CD4-positive, CD25-positive, alpha-beta regulatory T cell (primary cell): Measurements from ENCODE around the gene PLEKHM3. TPM values are rescaled to one million over a fixed set of nuclear protein-coding genes. Genes with fewer than 3 reads are reported as not detected.

Source experiments
- ATAC-seq, 2 donors: fragments of 150-1000 bp; cut with Tn5 transposase; one replicate each; pipeline ENCODE4 v1.10.0; 2021; ENCODE audit warnings: low read depth in 2 of 2, moderate number of reproducible peaks in 2 of 2, moderate library complexity in 1 of 2
- DNase-seq, 3 donors: peaks; one replicate each; pipeline versions ENCODE4 v3.0.0 to v3.0.0-alpha.2; 2012 to 2022; ENCODE audit warnings: mixed read lengths in 1 of 3
- H3K27ac ChIP-seq: one replicate; pipeline ENCODE4 v1.7.0; 2013; ENCODE audit warnings: mild to moderate bottlenecking, low read length; ENCODE audit not compliant: insufficient read depth, poor library complexity, severe bottlenecking
- H3K27me3 ChIP-seq: one replicate; pipeline ENCODE4 v1.7.0; 2013; ENCODE audit warnings: low read length; ENCODE audit not compliant: control insufficient read depth, insufficient read depth
- H3K36me3 ChIP-seq: one replicate; pipeline ENCODE4 v1.7.0; 2013; ENCODE audit warnings: mild to moderate bottlenecking, low read length, moderate library complexity; ENCODE audit not compliant: control insufficient read depth, insufficient read depth
- H3K4me1 ChIP-seq: 2 replicates; pipeline ENCODE4 v1.7.0; 2013; ENCODE audit warnings: mild to moderate bottlenecking, low read length; ENCODE audit not compliant: insufficient read depth, control insufficient read depth, poor library complexity, severe bottlenecking
- H3K4me3 ChIP-seq: one replicate; pipeline ENCODE4 v1.7.0; 2013; ENCODE audit warnings: low read depth, mild to moderate bottlenecking, low read length, moderate library complexity
- H3K9me3 ChIP-seq, 2 experiments: 1 replicate in 1 of 2; 2 replicates in 1 of 2; pipeline ENCODE4 v1.7.0; 2013; ENCODE audit warnings: low read length in 2 of 2, mild to moderate bottlenecking in 1 of 2, moderate library complexity in 1 of 2; ENCODE audit not compliant: control insufficient read depth in 2 of 2
- H3K27ac Mint-ChIP-seq, 3 donors: one replicate each; pipeline ENCODE4 v1.8.0; 2020 to 2022; ENCODE audit warnings: mild to moderate bottlenecking in 3 of 3, mixed read lengths in 3 of 3, moderate library complexity in 2 of 3
- H3K27me3 Mint-ChIP-seq: one replicate; pipeline ENCODE4 v1.8.0; 2022; ENCODE audit warnings: mild to moderate bottlenecking, mixed read lengths
- H3K36me3 Mint-ChIP-seq: one replicate; pipeline ENCODE4 v1.8.0; 2020; ENCODE audit warnings: mixed read lengths
- H3K4me1 Mint-ChIP-seq, 4 donors: one replicate each; pipeline ENCODE4 v1.8.0; 2020 to 2022; ENCODE audit warnings: mixed read lengths in 4 of 4, mild to moderate bottlenecking in 1 of 4
- H3K4me3 Mint-ChIP-seq, 4 donors: one replicate each; pipeline ENCODE4 v1.8.0; 2020 to 2022; ENCODE audit warnings: mild to moderate bottlenecking in 4 of 4, mixed read lengths in 4 of 4, moderate library complexity in 3 of 4
- H3K9me3 Mint-ChIP-seq, 7 donors: one replicate each; pipeline ENCODE4 v1.8.0; 2020 to 2022; ENCODE audit warnings: mixed read lengths in 7 of 7, mild to moderate bottlenecking in 3 of 7, moderate library complexity in 2 of 7
- polyA plus RNA-seq, 4 donors: library from polyadenylated mRNA; unstranded; fragments of 300-500 nt; fragmentation: Illumina TruSeq; gene quantifications; one replicate each; pipeline ENCODE4 v1.2.3, GENCODE V29; 2021
- total RNA-seq: library from RNA; stranded (reverse); gene quantifications from one replicate; pipeline ENCODE4 v1.2.3, GENCODE V29; 2022

The PLEKHM3 gene
- total and polyA plus RNA-seq, 5 donors from 2014 or later: 2.7 to 15.1 (median 3.4) TPM

DNA sequence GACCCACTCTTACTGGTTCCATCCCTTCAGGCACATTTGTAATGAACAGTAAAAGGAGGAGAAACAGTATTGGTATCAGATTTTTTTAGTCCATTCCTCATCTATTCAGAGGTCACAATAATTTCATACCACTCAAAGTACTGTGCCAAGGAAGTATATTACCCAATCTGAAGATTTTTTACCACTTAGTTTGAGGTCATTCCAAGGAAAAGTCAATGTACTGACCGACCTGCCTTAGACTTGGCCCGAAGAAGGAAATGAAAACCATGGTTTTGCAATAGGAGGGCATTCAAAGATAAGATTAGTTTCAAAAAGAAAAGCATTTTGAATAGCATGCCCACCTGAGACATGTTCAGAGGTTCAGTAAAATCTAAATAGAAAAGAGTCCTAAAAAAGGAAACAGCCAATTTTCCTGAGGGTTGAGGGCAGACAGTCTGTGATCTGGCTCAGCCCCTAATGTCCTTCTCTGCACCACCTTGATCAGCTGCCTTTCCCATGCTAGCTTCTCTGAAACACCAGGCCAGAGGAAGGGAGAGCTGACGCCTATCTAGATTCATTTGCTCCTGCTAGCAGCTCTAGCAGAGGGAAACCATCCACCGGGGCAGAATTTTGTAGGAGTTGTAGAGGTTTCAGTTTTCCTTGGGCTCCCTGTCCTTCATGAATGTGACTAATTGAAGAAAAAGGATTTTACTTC lies 148.3 kb downstream of the PLEKHM3 start:
- H3K27me3 ChIP-seq: no peaks in the 10 kb centered on the region
- H3K4me1 Mint-ChIP-seq: peaks cover 0 to 3% (median 0%) of the 10 kb centered on the region in 4 donors
- H3K9me3 Mint-ChIP-seq: no peaks in the 10 kb centered on the region
- H3K27ac Mint-ChIP-seq: peak overlapping the region in 2 of 3 donors; percentile 27 to 60
- no peaks in the 10 kb centered on the region for H3K36me3 ChIP-seq
- no peaks in the 10 kb centered on the region for H3K36me3 Mint-ChIP-seq
- H3K27me3 Mint-ChIP-seq: no peaks in the 10 kb centered on the region
- DNase-seq (no peak), ATAC-seq (no peak)
- no peak overlapping the region for H3K4me3 Mint-ChIP-seq
- H3K4me1 ChIP-seq: no peaks in the 10 kb centered on the region
- H3K9me3 ChIP-seq: no peaks in the 10 kb centered on the region
- no peak overlapping the region for H3K27ac ChIP-seq
- no peak overlapping the region for H3K4me3 ChIP-seq

DNA sequence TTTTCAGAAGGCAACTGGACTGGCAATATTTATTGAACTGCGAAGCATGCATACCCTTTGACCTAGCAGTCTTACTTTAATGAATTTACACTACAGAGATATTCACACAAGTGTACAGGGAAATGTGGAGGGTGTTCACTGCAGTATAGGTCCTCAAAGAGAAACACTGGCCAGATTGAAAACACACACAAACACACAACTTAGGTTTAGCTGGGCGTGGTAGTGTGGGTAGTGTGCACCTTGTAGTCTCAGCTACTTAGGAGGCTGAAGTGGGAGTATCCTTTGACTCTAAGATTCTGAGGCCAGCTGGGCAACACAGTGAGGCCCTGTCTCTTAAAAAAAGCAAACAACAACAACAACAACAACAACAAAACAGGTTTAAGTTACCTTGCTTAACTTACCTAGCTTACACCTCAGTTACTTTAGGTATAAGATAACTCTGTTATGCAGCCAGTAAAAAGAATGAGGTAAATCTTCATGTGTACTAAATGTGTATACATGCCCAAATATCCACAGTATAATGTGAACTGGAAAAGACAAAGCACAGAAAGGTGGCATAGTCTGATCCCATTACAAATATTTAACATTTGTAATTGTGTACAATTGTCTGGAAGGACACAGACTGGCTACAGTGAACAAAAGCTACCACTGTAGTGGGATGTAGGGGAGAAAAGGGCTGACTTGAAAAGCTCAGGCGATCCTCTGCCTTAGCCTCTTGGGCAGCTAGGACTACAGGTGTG lies 149.7 kb downstream of the PLEKHM3 start:
- no peaks in the 10 kb centered on the region for H3K27me3 Mint-ChIP-seq
- no peak overlapping the region for H3K27ac Mint-ChIP-seq
- no peak overlapping the region for H3K4me3 Mint-ChIP-seq
- no peaks in the 10 kb centered on the region for H3K4me1 ChIP-seq
- no peak overlapping the region for H3K27ac ChIP-seq
- no peaks in the 10 kb centered on the region for H3K27me3 ChIP-seq
- no peak overlapping the region for H3K4me3 ChIP-seq
- no peaks in the 10 kb centered on the region for H3K9me3 ChIP-seq
- DNase-seq: no peak
- no peaks in the 10 kb centered on the region for H3K36me3 ChIP-seq
- H3K4me1 Mint-ChIP-seq: peaks cover 0 to 6% (median 0%) of the 10 kb centered on the region in 4 donors
- no peaks in the 10 kb centered on the region for H3K36me3 Mint-ChIP-seq
- H3K9me3 Mint-ChIP-seq: no peaks in the 10 kb centered on the region
- ATAC-seq: no peak

DNA sequence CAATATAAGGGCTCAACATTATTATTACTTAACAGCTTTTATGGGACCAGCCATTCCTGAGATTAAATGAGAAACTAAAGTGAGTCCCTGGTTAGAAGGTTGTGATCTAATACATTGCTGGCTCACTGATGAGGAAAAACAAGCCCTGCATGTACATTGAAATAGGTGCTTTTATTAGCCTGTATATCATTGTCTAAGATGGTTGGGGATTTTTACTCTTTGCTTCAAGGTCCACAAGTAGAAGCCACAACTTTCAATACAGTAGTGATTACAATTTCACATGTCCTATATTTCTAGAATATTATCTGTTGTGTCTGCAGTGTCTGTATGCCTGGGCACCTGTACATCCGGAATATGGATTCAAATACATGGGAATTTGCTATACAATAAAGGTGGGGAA lies 151.5 kb downstream of the PLEKHM3 start:
- no peak for DNase-seq

DNA sequence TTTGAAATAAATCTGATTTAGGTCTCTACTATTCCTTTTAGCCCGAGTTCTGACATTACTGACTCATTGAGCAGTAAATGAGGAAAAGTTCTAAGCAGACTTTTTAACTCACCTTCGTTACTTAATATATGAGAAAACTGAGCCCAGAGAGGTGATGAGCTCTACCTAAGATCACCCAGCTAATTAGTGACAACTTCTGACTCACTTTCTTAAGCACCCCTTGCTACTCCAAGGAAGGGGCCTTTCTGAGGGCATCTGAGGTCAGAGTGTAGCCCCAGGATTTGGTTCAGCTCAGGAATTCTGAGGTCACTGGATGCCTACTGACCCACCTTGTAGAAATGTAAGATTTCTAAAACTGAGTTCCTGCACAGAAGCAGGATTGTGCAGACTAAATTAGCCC lies 153.4 kb downstream of the PLEKHM3 start:
- DNase-seq (no peak), ATAC-seq (no peak)
- no peaks in the 10 kb centered on the region for H3K9me3 Mint-ChIP-seq
- H3K27me3 ChIP-seq: no peaks in the 10 kb centered on the region
- H3K27me3 Mint-ChIP-seq: no peaks in the 10 kb centered on the region
- H3K27ac Mint-ChIP-seq: no peak overlapping the region
- no peak overlapping the region for H3K4me3 ChIP-seq
- no peak overlapping the region for H3K27ac ChIP-seq
- no peaks in the 10 kb centered on the region for H3K36me3 ChIP-seq
- no peaks in the 10 kb centered on the region for H3K36me3 Mint-ChIP-seq
- H3K4me3 Mint-ChIP-seq: no peak overlapping the region
- H3K9me3 ChIP-seq: no peaks in the 10 kb centered on the region
- H3K4me1 ChIP-seq: no peaks in the 10 kb centered on the region
- H3K4me1 Mint-ChIP-seq: peaks cover 0 to 6% (median 0%) of the 10 kb centered on the region in 4 donors

More for the DNA sequence above, 151.5 kb downstream of the PLEKHM3 start:
- no peaks in the 10 kb centered on the region for H3K9me3 ChIP-seq
- no peak for ATAC-seq
- Mint-ChIP-seq H3K4me1 (peaks cover 0 to 6% (median 0%) of the 10 kb centered on the region in 4 donors), H3K27ac (no peak overlapping the region), H3K4me3 (no peak overlapping the region), H3K27me3 (no peaks in the 10 kb centered on the region), H3K9me3 (no peaks in the 10 kb centered on the region), H3K36me3 (no peaks in the 10 kb centered on the region)
- no peaks in the 10 kb centered on the region for H3K27me3 ChIP-seq
- H3K4me3 ChIP-seq: no peak overlapping the region
- H3K36me3 ChIP-seq: no peaks in the 10 kb centered on the region
- no peak overlapping the region for H3K27ac ChIP-seq
- no peaks in the 10 kb centered on the region for H3K4me1 ChIP-seq

DNA sequence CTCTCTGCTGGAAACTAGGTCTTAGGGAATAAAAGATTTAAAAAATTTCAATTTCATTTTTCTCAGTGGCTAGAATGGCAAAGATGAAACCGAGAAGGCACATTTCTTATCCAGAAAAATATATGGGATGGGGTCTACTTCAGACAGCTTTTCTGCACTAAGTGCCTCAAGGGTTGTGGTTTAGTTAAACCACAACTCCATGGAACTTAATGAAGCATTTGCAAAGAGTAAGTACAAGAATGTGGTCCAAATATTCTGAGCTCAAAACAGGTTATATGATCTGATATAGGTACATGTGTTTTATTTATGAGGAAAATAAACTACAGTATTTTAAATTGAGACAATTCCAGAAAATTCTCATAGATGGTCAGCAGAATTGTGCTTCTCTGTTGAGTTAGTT lies 153.8 kb downstream of the PLEKHM3 start:
- Mint-ChIP-seq H3K27ac (no peak overlapping the region), H3K4me1 (peaks cover 0 to 6% (median 0%) of the 10 kb centered on the region in 4 donors), H3K9me3 (no peaks in the 10 kb centered on the region), H3K4me3 (no peak overlapping the region), H3K27me3 (no peaks in the 10 kb centered on the region), H3K36me3 (no peaks in the 10 kb centered on the region)
- H3K36me3 ChIP-seq: no peaks in the 10 kb centered on the region
- no peak overlapping the region for H3K27ac ChIP-seq
- H3K9me3 ChIP-seq: no peaks in the 10 kb centered on the region
- no peaks in the 10 kb centered on the region for H3K4me1 ChIP-seq
- H3K4me3 ChIP-seq: no peak overlapping the region
- ATAC-seq (no peak), DNase-seq (no peak)
- H3K27me3 ChIP-seq: no peaks in the 10 kb centered on the region

DNA sequence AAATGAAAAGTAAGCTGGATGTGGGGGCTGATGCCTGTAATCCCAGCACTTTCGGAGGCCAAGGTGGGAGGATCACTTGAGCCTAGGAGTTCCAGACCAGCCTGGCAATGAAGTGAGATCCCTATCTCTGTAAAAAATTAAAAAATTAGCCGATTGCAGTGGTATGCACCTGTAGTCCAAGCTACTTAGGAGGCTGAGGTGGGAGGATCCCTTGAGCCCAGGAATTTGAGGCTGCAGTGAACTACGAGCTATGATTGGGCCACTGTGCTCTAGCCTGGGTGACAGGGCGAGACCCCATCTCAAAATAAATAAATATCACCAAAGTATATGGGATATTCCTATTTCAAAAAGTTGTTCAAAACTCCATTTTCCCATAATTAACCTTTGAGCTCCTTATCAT lies 154.5 kb downstream of the PLEKHM3 start:
- Mint-ChIP-seq H3K27ac (no peak overlapping the region), H3K4me1 (peaks cover 0 to 6% (median 0%) of the 10 kb centered on the region in 4 donors), H3K4me3 (no peak overlapping the region), H3K36me3 (no peaks in the 10 kb centered on the region), H3K27me3 (no peaks in the 10 kb centered on the region), H3K9me3 (no peaks in the 10 kb centered on the region)
- Histone ChIP-seq H3K27me3 (no peaks in the 10 kb centered on the region), H3K27ac (no peak overlapping the region), H3K9me3 (no peaks in the 10 kb centered on the region), H3K36me3 (no peaks in the 10 kb centered on the region), H3K4me3 (no peak overlapping the region), H3K4me1 (no peaks in the 10 kb centered on the region)
- ATAC-seq (no peak), DNase-seq (no peak)

DNA sequence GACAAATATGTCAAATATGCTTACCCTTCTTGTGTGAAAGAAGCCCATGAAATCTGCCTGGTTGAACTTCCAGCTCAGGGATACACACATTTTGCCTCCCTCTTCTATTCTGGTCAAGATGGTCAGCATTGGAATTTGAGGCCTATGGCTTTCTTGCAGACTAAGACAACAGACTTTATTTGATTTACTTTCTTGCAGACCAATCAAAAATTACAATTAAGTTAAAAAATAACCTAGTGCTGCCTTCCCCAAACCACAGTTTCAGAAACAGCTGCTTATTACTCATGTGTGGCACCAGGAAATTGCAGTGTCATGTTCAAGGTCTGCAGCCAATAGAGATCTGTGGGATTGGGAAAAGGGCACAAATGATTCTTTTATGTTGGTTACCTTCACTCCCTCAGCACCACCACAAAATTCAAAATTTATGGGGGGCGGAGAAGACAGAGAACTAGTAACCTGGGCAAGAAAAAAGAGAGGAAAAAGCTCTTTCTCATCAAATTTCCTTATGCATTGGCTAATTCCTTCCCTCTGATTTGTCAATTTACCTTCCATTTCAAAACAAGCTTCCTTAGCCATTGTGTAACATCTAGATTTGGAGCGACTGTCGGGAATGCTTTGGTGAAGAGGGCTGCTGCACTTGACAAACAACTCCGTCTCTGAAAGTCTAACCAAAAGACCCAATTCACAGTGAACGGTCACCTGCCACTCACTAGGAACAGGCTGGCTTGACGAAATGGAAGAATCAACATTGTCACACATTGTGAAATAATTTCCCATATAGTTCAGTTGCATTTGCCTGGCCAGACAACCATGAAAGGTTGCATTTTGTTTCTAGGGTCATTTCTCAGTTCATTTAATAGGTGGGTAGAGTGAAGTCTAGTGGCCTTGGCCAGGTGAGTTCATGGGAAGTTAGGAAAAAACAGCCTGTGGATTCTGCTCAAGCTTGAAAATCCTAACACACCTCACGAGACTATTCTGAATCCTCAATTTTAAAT lies 155.2 kb downstream of the PLEKHM3 start:
- no peaks in the 10 kb centered on the region for H3K36me3 Mint-ChIP-seq
- H3K9me3 ChIP-seq: no peaks in the 10 kb centered on the region
- no peak overlapping the region for H3K27ac Mint-ChIP-seq
- DNase-seq (no peak), ATAC-seq (no peak)
- H3K27me3 Mint-ChIP-seq: no peaks in the 10 kb centered on the region
- H3K4me3 ChIP-seq: no peak overlapping the region
- no peaks in the 10 kb centered on the region for H3K9me3 Mint-ChIP-seq
- no peaks in the 10 kb centered on the region for H3K4me1 ChIP-seq
- H3K36me3 ChIP-seq: no peaks in the 10 kb centered on the region
- peaks cover 0 to 6% (median 0%) of the 10 kb centered on the region in 4 donors for H3K4me1 Mint-ChIP-seq
- H3K27ac ChIP-seq: no peak overlapping the region
- no peak overlapping the region for H3K4me3 Mint-ChIP-seq
- H3K27me3 ChIP-seq: no peaks in the 10 kb centered on the region
